H9 (cell line): ENCODE results near the gene MTHFD1. TPM values are rescaled to one million over a fixed set of nuclear protein-coding genes. Genes with fewer than 3 reads are reported as not detected.

ENCODE experiments used
- DNase-seq: peaks from one replicate; pipeline ENCODE4 v3.0.0-alpha.2; 2017
- H2AFZ ChIP-seq: one replicate; pipeline ENCODE4 v1.6.1; 2013; ENCODE audit warnings: mild to moderate bottlenecking, low read length, control low read depth, moderate library complexity
- H2AK5ac ChIP-seq: 2 replicates; pipeline ENCODE4 v1.6.1; 2013; ENCODE audit warnings: low read length, control low read depth, mixed read lengths; ENCODE audit not compliant: insufficient read length
- H2BK120ac ChIP-seq: one replicate; pipeline ENCODE4 v1.6.1; 2013; ENCODE audit warnings: low read depth, mild to moderate bottlenecking, low read length, control low read depth, inconsistent platforms; ENCODE audit not compliant: poor library complexity, severe bottlenecking
- H2BK12ac ChIP-seq: 2 replicates; pipeline ENCODE4 v1.6.1; 2013; ENCODE audit warnings: low read length, control low read depth, mixed read lengths, low read depth; ENCODE audit not compliant: insufficient read length
- H2BK15ac ChIP-seq: 2 replicates; pipeline ENCODE4 v1.6.1; 2013; ENCODE audit warnings: low read depth, low read length, control low read depth
- H2BK20ac ChIP-seq: one replicate; pipeline ENCODE4 v1.6.1; 2013; ENCODE audit warnings: low read depth, mild to moderate bottlenecking, low read length, control low read depth, inconsistent platforms; ENCODE audit not compliant: poor library complexity, severe bottlenecking
- H2BK5ac ChIP-seq: 2 replicates; pipeline ENCODE4 v1.6.1; 2013; ENCODE audit warnings: low read length, control low read depth, mixed read lengths; ENCODE audit not compliant: insufficient read length
- H3K14ac ChIP-seq: 2 replicates; pipeline ENCODE4 v1.6.1; 2013; ENCODE audit warnings: low read length, control low read depth; ENCODE audit not compliant: insufficient read depth
- H3K18ac ChIP-seq: 2 replicates; pipeline ENCODE4 v1.6.1; 2013; ENCODE audit warnings: low read depth, mild to moderate bottlenecking, mixed read lengths, low read length, control low read depth; ENCODE audit not compliant: insufficient read length
- H3K23ac ChIP-seq: 2 replicates; pipeline ENCODE4 v1.6.1; 2013; ENCODE audit warnings: low read length, control low read depth, mixed read lengths, low read depth; ENCODE audit not compliant: insufficient read length
- H3K23me2 ChIP-seq: 2 replicates; pipeline ENCODE4 v1.6.1; 2013; ENCODE audit warnings: low read depth, mild to moderate bottlenecking, mixed read lengths, low read length, control low read depth; ENCODE audit not compliant: insufficient read length, poor library complexity, severe bottlenecking
- H3K27ac ChIP-seq: 2 replicates; pipeline ENCODE4 v1.5.1; 2013; ENCODE audit warnings: low read length, control low read depth, mixed read lengths, low read depth; ENCODE audit not compliant: insufficient read length
- H3K27me3 ChIP-seq: 2 replicates; pipeline ENCODE4 v1.6.1; 2013; ENCODE audit warnings: low read length, control low read depth, inconsistent platforms; ENCODE audit not compliant: insufficient read depth
- H3K4ac ChIP-seq: 2 replicates; pipeline ENCODE4 v1.6.1; 2013; ENCODE audit warnings: low read depth, mild to moderate bottlenecking, control low read depth, inconsistent platforms, low read length, moderate library complexity
- H3K4me1 ChIP-seq: 2 replicates; pipeline ENCODE4 v1.6.1; 2013; ENCODE audit warnings: low read length, control low read depth, inconsistent platforms; ENCODE audit not compliant: insufficient read depth
- H3K4me2 ChIP-seq: 2 replicates; pipeline ENCODE4 v1.6.1; 2013; ENCODE audit warnings: low read length, control low read depth, mixed read lengths; ENCODE audit not compliant: insufficient read length, insufficient read depth
- H3K56ac ChIP-seq: 2 replicates; pipeline ENCODE4 v1.6.1; 2013; ENCODE audit warnings: low read depth, mild to moderate bottlenecking, mixed read lengths, low read length, control low read depth; ENCODE audit not compliant: insufficient read length
- H3K79me1 ChIP-seq: 2 replicates; pipeline ENCODE4 v1.6.1; 2013; ENCODE audit warnings: low read depth, mild to moderate bottlenecking, moderate library complexity, low read length, control low read depth, inconsistent platforms; ENCODE audit not compliant: insufficient read depth, poor library complexity, severe bottlenecking
- H3K79me2 ChIP-seq: 2 replicates; pipeline ENCODE4 v1.6.1; 2013; ENCODE audit warnings: low read length, control low read depth, inconsistent platforms; ENCODE audit not compliant: insufficient read depth
- H3K9ac ChIP-seq: 2 replicates; pipeline ENCODE4 v1.6.1; 2013; ENCODE audit warnings: low read length, control low read depth, mixed read lengths; ENCODE audit not compliant: insufficient read length; ENCODE audit errors: extremely low read depth
- H3K9me3 ChIP-seq: one replicate; pipeline ENCODE4 v1.6.1; 2013; ENCODE audit warnings: low read depth, low read length, inconsistent platforms; ENCODE audit not compliant: control insufficient read depth
- H3T11ph ChIP-seq: one replicate; pipeline ENCODE4 v1.6.1; 2013; ENCODE audit warnings: mild to moderate bottlenecking, low read length, control low read depth, inconsistent platforms
- H4K20me1 ChIP-seq: one replicate; pipeline ENCODE4 v1.6.1; 2013; ENCODE audit not compliant: control insufficient read depth, insufficient read length, insufficient read depth
- H4K5ac ChIP-seq: 2 replicates; pipeline ENCODE4 v1.6.1; 2013; ENCODE audit warnings: low read depth, mild to moderate bottlenecking, mixed read lengths, low read length, control low read depth; ENCODE audit not compliant: insufficient read length
- H4K8ac ChIP-seq: replicated peaks from 2 replicates; pipeline ENCODE4 v1.6.1; 2013; ENCODE audit warnings: low read length, control low read depth, mixed read lengths, low read depth; ENCODE audit not compliant: insufficient read length
- H4K91ac ChIP-seq: 2 replicates; pipeline ENCODE4 v1.6.1; 2013; ENCODE audit warnings: low read depth, mild to moderate bottlenecking, moderate library complexity, mixed read lengths, low read length, control low read depth; ENCODE audit not compliant: insufficient read length
- H3K27ac Mint-ChIP-seq, 3 experiments: 2 replicates in 2 of 3; 3 replicates in 1 of 3; pipeline ENCODE4 v1.8.0; 2020 to 2021; ENCODE audit warnings: mixed read lengths in 3 of 3, mild to moderate bottlenecking in 1 of 3, moderate library complexity in 1 of 3
- H3K27me3 Mint-ChIP-seq: 2 replicates; pipeline ENCODE4 v1.8.0; 2021; ENCODE audit warnings: low read depth, mild to moderate bottlenecking, moderate library complexity, mixed read lengths
- H3K36me3 Mint-ChIP-seq, 3 experiments: 2 replicates in 2 of 3; 3 replicates in 1 of 3; pipeline ENCODE4 v1.8.0; 2020 to 2021; ENCODE audit warnings: low read depth in 3 of 3, mixed read lengths in 3 of 3; ENCODE audit not compliant: insufficient read depth in 1 of 3
- H3K4me1 Mint-ChIP-seq, 2 experiments: 2 replicates each; pipeline ENCODE4 v1.8.0; 2020; ENCODE audit warnings: mixed read lengths in 2 of 2
- H3K4me3 Mint-ChIP-seq, 2 experiments: 2 replicates in 1 of 2; 3 replicates in 1 of 2; pipeline ENCODE4 v1.8.0; 2020 to 2021; ENCODE audit warnings: mild to moderate bottlenecking in 2 of 2, mixed read lengths in 2 of 2, moderate library complexity in 1 of 2
- H3K9me3 Mint-ChIP-seq, 2 experiments: 2 replicates in 1 of 2; 3 replicates in 1 of 2; pipeline ENCODE4 v1.8.0; 2020; ENCODE audit warnings: mild to moderate bottlenecking in 2 of 2, mixed read lengths in 2 of 2, moderate library complexity in 1 of 2
- WGBS: extraction: QIAGEN DNeasy Blood & Tissue Kit; methylation state at CpG from one replicate; pipeline ENCODE4 v1.1.7; 2013; ENCODE audit warnings: missing lambda C conversion rate, low lambda C conversion rate, mixed read lengths; ENCODE audit not compliant: insufficient read length; ENCODE audit errors: extremely low coverage; 5-methylcytosine and 5-hydroxymethylcytosine counted together
- total RNA-seq: library from RNA; stranded (reverse); gene quantifications from 2 replicates; pipeline ENCODE4 v1.2.1, GENCODE V29; 2021
- TF ChIP-seq, protein P1 (sequence below): fragments of 200-600 bp; sonication (generic); conservative IDR thresholded peaks from 3 replicates; pipeline ENCODE4 v1.8.0; 2021; ENCODE audit warnings: antibody characterized with exemption, mild to moderate bottlenecking

The MTHFD1 gene
- total RNA-seq, 1 experiment from 2014 or later = 203 TPM

DNA sequence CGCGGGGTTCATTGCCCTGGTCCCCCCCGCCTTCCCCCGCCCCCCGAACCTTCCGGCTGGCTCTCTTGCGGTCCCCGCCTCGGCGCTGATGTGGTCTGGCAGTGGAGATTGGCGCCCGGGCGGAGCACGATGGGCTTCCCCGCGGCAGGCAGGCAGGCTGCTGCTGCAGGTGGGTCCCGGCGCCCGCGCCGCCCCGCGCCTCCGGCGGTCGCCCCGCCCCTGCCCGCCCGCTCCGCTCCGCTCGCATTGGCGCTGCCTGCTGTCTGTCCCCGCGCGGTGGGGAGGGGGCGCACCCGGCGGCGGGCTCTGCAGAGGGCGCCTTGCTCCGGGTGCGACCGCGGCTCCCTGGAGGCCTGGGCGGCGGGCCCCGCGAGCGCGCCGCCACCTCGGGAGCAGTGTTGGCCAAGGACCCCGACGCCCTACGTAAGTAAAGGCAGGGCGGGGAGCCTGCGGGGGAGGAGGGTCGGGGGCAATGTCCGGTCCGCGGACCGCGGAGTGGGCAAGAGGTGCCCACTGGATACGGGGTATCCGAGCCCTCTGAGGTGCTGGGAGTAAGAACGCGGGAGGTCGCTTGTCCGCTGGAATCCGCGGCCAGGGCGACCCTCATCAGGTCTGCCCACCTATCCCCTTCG is 77.2 kb downstream of the MTHFD1 start, which contains the start of gene AKAP5:
Gene AKAP5 (plus strand): TSS at position 309 of the 632 bp plus-strand sequence. CDS start 2,896 bp downstream, outside the sequence.
- Mint-ChIP-seq H3K4me1 (peaks cover 14% of the 10 kb centered on the region in 2 experiments), H3K27ac (peak within 1 kb of the TSS in 2 of 3 experiments; percentile 40 to 85; a peak in 4 of 7 replicates), H3K27me3 (peaks cover 1% of the 10 kb centered on the region; the same call in 1 of the 2 replicates), H3K9me3 (no peaks in the 10 kb centered on the region), H3K4me3 (peak within 1 kb of the TSS; percentile 78 to 79), H3K36me3 (peaks cover 0 to 9% (median 3%) of the 10 kb centered on the region in 3 experiments; a peak in 4 of 7 replicates)
- Histone ChIP-seq H3K9me3 (no peaks in the 10 kb centered on the region), H3K4me1 (no peaks in the 10 kb centered on the region), H3K23me2 (peaks cover 14% of the 10 kb centered on the region), H3K4me2 (peak within 1 kb of the TSS; percentile 71), H2AFZ (peak within 1 kb of the TSS; percentile 33), H4K91ac (no peak within 1 kb of the TSS), H3K79me1 (no peaks in the 10 kb centered on the region), H4K20me1 (no peaks in the 10 kb centered on the region), H3T11ph (no peak within 1 kb of the TSS), H3K27me3 (no peaks in the 10 kb centered on the region), H2BK120ac (no peak within 1 kb of the TSS), H3K79me2 (no peaks in the 10 kb centered on the region), H2BK5ac (no peak within 1 kb of the TSS), H3K9ac (peak within 1 kb of the TSS; percentile 47), H2AK5ac (no peak within 1 kb of the TSS), H4K8ac (no peak within 1 kb of the TSS), H2BK15ac (no peak within 1 kb of the TSS), H3K56ac (no peak within 1 kb of the TSS), H4K5ac (no peak within 1 kb of the TSS), H2BK20ac (no peak within 1 kb of the TSS), H3K14ac (no peak within 1 kb of the TSS), H3K27ac (no peak within 1 kb of the TSS), H3K18ac (peak within 1 kb of the TSS; percentile 21), H2BK12ac (no peak within 1 kb of the TSS), H3K23ac (no peak within 1 kb of the TSS), H3K4ac (no peak within 1 kb of the TSS)
- WGBS = no CpG with 5 or more reads among the region's 74 CpGs
- TF ChIP-seq, protein P1, sequence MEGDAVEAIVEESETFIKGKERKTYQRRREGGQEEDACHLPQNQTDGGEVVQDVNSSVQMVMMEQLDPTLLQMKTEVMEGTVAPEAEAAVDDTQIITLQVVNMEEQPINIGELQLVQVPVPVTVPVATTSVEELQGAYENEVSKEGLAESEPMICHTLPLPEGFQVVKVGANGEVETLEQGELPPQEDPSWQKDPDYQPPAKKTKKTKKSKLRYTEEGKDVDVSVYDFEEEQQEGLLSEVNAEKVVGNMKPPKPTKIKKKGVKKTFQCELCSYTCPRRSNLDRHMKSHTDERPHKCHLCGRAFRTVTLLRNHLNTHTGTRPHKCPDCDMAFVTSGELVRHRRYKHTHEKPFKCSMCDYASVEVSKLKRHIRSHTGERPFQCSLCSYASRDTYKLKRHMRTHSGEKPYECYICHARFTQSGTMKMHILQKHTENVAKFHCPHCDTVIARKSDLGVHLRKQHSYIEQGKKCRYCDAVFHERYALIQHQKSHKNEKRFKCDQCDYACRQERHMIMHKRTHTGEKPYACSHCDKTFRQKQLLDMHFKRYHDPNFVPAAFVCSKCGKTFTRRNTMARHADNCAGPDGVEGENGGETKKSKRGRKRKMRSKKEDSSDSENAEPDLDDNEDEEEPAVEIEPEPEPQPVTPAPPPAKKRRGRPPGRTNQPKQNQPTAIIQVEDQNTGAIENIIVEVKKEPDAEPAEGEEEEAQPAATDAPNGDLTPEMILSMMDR = no peak
- DNase-seq = peak; percentile 90
